HG02588 (cell line): Measurements from ENCODE around the gene MDGA2.
"Not testable (repeated sequence)": the region's sequence is repeated elsewhere in the genome, so short reads cannot be mapped to it uniquely, and the experiment has no call there.

Experiments
- ATAC-seq: cut with Tn5 transposase; IDR thresholded peaks from one replicate; pipeline ENCODE4 v1.9.1; 2021; ENCODE audit warnings: mild to moderate bottlenecking, moderate library complexity; ENCODE audit not compliant: unreplicated experiment

MDGA2 gene

DNA sequence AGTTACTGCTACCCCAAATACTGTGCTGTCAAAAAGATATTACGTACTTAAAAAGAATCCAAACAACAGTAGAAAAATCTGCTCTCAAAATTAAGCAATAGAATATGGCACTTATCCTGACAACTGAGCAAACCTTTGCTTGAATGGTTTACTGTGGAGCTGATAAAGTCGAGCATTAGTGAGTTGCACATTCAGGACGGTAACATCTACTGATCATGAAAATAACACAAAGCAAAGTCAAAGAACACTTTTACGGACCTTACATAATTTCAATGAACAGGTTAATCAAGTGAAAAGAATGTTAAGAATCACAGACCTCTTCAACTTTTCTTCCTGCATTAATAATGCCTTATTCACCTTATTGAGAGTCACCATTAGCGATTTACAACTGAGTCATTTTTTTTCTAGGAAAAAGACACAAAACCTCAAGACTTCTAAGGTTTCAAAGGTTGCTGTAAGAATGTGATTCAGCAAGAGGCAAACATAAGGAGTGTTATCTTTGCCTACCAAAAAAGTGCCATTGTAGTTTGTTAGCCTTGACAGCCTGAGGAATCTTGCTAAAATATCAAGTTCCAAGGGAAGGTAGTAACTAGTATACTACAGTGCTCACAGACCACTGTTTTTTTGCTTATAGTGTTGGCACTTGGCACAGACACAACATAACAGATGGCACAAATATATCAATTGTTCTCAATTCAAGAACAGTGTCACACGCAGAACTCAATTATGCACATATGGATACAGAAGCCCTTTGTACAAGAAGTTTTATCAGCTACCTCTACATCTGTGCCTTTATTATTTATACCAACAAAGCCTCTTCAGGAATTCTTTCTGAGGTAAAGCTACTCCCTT is 689.6 kb downstream of the MDGA2 start:
- no peak for ATAC-seq

DNA sequence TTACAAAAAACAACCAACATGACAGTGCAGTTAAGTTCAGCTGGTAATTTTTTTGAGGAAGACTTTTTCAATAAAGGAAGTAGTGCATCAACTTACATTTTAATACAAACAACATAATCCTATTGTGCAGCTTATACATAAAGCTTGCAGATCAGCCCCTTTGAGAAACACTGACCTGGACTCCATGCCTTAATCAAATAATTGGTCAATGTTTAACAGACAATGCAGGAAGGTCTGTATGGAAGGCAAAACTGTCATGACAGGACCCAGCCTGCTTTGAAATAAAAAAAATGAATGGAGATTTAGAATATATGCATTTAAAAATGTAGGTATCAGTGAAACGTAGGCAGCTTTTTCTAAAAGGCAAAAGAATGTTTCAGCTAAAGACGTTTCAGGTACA is 702.1 kb downstream of the MDGA2 start:
- ATAC-seq = no peak

DNA sequence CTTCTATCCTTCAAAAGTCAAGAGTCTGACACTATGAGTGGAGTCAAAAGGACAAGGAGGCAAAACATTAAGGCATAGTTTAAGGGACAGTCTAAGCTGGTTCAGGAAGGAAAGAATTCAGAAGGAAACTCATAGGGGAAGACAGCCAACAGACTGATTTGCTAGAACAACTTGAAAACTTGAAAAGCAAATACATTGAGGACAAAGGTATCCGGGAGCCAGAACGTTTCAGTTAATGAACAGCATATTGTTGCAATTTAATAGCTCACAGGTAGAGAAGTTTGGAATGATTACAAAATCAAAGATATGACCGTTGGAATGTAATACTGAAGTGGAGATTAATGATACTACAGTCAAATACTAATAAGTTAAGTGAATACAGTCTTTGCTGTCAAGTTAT is 711.0 kb downstream of the MDGA2 start:
- no peak for ATAC-seq

DNA sequence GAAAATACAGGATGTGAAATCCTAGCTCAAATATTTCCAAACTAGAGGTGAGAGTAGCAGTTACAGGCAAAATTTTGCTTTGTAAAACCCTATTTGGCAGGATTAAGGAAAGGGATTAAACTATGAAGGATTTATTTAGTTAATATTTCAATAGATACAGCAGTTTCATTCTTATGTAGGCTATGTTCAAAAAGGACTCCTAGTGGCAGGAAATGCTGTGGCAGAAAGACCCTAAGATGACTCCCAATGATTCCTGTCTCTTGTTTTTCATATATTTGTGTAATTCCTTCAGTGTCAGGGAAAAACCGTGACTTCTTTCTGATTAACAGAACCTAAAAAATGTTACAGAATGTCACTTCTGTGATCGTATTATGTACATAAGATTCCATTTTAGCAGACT is 724.3 kb downstream of the MDGA2 start:
- ATAC-seq = no peak

DNA sequence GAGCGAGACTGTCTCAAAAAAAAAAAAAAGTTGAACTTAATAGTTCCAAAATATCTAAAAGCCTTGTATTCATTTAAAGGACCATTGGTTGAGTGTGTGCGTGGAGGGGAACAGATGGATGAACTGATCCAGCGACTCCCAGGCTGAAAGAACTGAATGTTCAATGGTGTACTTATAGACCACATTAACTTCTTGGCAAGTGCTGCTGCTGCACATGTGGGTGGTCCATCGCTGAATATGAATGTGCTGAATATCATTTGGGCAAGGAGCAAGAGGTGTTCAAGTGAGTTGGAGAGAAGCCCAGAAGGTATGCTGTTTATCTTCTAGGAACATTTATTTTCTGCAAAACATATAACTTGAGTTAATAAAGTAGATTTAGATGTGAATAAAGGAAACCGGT is 734.8 kb downstream of the MDGA2 start:
- ATAC-seq = no peak

DNA sequence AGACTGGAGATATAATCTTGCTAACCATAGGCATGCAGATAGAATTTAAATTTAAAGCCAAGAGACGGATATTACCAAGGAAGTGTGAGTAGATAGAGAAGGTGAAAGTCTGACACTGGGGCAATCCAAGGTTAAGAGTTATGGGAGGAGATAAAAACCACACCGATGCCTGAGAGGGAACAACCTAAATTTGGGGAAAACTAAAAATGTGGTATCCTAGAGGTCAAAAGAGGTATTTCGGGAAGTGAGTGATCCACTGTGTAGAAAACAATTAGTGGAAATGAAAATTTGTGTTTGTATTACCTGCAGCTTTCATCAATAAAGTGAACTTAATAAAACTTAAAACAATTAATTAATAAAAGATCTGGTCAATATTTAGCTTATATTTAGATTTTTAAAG is 754.9 kb downstream of the MDGA2 start:
- ATAC-seq = no peak

DNA sequence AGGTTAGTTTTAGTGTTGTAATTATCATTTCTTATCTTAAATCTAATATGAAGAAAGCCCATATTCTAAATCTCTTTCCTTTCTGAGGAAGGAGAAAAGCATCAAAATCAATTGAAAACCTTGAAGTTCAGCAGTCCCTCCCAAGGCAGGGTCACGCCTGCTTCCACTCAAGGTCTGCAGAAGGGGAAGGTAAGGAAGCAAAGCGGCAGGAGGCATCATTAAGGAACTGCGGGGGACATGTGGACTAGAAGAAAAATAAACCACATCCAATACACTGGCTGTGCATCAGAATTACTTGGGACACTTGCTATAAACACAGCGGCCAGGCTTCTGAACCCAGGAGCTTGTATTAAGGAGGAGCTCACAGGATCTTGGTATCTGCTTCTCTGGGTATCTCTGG is 759.9 kb downstream of the MDGA2 start:
- not testable (repeated sequence) for ATAC-seq

DNA sequence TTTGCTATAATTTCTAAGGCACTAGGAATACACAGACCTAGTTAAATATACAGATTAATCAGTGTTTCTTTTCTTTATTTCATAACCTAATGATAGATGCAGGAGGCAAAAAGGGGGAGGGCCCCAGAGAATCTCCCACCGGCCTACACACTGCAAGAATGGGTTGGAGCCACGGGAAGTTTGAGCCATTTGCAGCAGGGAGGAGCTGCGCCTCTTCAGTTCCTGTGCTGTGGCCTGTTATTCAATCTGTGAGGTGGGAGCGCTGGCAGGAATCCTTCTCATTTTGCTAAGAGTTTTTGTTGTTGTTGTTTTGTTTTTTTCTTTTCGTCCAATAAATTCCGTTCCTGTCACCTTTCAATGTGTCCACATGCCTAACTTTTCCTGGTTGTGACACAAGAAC is 772.6 kb downstream of the MDGA2 start:
- ATAC-seq = no peak

DNA sequence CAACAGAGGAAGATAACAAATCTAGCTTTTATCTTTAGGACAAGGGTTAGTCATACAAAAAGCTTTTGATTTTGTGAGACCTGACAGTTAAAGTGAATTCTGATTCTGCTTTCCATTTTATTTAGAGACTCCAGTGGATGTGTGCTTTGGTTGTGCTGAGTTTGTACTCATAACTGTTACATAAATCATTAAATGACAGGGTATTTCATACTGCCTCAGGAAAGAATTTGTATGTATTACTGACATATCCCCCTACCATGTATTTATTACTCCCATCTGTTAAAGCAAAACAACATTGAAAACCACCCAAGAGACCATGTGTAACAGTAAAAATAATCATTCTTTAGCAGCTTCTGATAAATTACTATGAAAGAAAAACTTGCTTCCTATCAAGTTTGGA is 780.9 kb downstream of the MDGA2 start:
- ATAC-seq = no peak

DNA sequence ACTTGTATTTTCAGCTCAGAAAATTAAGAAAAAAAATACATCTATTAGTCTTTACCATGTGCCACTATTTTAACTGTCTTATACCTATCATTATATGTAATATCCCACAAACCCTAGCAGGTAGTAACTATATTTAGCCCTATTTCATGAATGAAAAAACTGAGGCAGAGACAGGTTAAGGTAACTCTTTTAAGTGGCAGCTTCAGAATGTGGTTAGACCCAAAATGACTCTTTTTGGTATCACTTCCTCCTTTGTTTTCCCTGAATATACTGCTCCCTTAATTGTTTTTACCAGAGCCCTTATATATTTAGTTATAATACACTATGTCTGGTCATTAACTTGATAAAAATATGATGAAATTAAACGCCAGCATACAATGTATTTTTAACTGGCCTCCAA is 788.3 kb downstream of the MDGA2 start:
- ATAC-seq = peak; percentile 60

DNA sequence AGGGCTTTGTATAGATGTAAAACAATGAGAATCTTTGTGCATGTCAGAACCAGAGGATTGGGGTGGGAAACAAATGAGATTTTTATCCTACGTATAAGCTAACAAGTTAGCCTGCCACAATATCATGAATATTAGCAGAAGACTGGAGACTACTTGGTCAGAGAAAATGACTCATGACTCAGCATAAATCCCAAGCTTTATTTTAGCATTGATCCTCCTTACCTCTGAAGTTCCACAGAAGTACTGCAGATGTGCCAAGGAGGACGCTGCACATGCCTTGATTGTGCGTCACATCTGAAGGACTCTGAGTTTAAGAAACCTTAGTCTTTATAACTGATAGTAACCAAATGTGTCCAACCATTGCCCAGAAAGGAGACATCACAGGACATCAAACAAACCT is 789.8 kb downstream of the MDGA2 start:
- ATAC-seq = no peak

DNA sequence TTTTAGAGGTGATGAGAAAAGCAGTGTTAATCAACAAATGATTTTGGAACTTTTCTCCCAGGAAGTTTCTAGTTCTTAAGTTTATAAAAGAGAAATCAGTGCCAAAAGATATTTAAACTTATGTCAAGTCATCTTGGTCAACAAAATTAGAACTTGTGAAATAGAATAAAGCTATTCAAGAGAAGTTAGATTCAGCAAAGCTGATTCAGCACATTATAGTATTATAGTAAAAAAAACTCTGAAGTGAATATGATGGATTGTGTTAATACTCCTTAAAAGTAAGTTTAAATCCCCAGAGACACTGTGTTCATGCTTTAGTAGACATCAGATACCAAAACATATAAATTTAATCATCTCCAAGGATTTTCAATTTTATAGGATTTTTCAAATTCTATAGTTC is 813.7 kb downstream of the MDGA2 start:
- ATAC-seq = no peak

DNA sequence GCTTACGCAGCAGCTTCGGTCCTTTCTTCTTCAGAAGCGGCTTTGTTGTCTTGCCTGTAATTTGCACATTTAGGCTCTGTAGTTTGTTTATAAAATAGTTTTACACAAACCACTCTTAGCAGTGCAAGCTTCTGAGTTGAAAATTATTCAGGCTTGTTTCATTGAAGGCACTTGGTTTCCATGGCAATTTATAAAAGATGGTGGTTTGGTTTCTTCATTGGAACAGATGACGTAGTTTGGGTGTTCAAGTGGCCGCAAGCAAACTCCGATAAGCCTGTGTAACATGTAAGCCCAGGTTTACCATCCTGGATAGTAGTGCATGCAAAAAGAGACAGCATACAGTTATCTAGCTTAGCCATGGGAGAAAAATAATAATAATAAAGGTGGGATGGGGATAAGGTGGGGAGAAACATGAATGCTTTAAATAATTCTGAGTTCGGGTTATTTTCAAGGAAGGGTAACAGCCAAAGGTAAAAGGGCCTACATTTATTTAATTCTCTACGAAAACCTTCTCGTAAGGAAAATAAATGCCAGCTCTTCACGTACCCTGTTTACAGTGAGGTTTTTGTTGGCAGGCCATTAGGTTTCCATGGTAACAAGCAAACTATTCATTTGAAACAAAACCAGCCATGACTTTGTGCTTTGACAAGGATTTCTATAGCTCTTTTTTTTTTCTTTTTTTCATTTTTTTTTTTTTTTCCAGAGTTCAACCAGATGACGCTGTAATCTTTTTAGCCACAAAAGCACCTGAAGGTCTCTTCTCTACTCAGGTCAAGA is 834.3 kb downstream of the MDGA2 start:
- ATAC-seq = no peak

DNA sequence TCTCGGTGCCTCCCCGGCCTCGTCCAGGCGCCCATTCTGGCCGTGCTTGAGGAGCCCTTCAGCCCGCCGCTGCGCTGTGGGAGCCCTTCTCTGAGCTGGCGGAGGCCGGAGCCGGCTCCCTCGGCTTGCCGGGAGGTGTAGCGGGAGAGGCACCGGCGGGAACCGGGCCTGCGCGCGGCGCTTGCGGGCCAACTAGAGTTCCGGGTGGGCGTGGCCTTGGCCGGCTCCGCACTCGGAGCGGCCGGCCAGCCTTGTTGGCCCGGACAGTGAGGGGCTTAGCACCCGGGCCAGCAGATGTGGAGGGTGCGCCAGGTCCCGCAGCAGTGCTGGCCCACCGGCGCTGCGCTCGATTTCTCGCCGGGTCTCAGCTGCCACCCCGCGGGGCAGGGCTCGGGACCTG is 855.1 kb downstream of the MDGA2 start:
- no peak for ATAC-seq

DNA sequence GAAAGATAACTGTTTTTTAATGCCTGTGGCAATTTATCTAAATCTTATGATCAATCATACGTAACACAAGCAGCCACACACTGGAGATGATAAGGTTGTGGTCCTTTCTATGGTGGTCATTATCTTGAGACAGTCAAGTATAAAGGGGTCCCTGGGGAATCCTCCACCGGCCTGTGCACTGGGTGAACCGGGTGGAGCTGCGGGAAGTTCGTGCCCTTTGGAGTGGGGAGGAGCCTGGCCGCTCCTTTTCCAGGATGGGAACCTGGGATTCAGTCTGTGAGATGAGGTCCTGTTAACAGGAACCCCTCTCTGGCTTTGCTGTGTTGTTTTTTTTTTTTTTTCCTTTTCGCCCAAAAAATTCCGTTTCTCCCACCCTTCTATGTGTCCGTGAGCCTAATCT is 856.3 kb downstream of the MDGA2 start:
- no peak for ATAC-seq

DNA sequence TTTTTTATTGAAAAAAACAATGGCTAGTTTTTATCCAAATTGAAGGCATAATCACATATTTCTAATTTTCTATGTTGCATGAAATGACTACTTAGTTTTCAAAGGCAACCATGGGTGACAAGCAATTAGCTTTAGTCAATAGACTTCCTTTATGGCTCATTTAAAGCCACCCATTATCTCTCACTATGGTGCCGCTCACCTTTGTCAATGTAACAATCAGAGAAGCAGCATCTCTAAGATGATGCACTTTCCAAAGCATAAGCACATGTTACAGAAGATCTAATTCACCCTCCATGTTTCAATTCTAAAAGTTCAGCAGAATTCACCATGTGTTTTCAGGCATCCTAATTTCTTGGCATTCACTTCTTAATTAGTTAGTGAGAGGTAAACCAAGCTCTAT is 857.3 kb downstream of the MDGA2 start:
- no peak for ATAC-seq

DNA sequence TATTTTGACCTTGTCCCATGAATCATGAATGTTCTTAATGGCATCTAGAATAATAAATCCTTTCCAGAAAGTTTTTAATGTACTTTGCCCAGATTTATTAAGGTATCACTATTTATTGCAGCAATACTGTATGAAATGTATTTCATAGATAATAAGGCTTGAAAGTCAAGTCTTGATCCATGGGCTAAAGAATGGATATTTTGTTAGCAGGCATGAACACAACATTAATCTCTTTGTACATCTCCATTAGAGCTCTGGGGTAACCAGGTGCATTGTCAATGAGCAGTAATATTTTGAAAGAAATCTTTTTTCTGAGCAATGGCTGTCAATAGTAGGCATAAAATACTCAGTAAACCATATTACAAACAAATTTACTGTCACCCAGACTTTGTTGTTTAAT is 882.3 kb downstream of the MDGA2 start:
- ATAC-seq = no peak
